Cardiac fibroblast (primary cell): ENCODE data around the gene ENTPD8.

Experiments
- DNase-seq, 2 donors: peaks; one replicate each; pipeline versions ENCODE4 v3.0.0 to v3.0.0-alpha.2; 2010; ENCODE audit warnings: low read depth in 2 of 2
- H3K4me3 ChIP-seq, 2 donors: replicated peaks in 1 of 2; 1 replicate in 1 of 2; 2 replicates in 1 of 2; pipeline ENCODE4 v1.5.1; 2011; ENCODE audit warnings: low read depth in 2 of 2, low read length in 2 of 2, mild to moderate bottlenecking in 2 of 2, moderate library complexity in 1 of 2
- CTCF ChIP-seq: IDR thresholded peaks from one replicate; pipeline ENCODE4 v1.5.1; 2011; ENCODE audit warnings: low read depth, mild to moderate bottlenecking, low read length, inconsistent platforms

ENTPD8 gene

GRCh38 chr9:137448602-137448962 lies 7.4 kb upstream of the ENTPD8 start:
- DNase-seq = no peak
- TF ChIP-seq CTCF = no peak

GRCh38 chr9:137447722-137448601 lies 6.8 kb upstream of the ENTPD8 start:
- no peak for DNase-seq
- no peak overlapping the region for H3K4me3 ChIP-seq
- TF ChIP-seq CTCF = no peak

More at GRCh38 chr9:137448602-137448962, 7.4 kb upstream of the ENTPD8 start:
- no peak overlapping the region for H3K4me3 ChIP-seq

GRCh38 chr9:137446851-137447471 lies 5.8 kb upstream of the ENTPD8 start:
- TF ChIP-seq CTCF = no peak
- H3K4me3 ChIP-seq = no peak overlapping the region
- no peak for DNase-seq

GRCh38 chr9:137445930-137446431 lies 4.8 kb upstream of the ENTPD8 start:
- DNase-seq = no peak
- no peak for TF ChIP-seq CTCF

GRCh38 chr9:137445275-137445807 lies 4.2 kb upstream of the ENTPD8 start:
- TF ChIP-seq CTCF = peak; percentile 87
- H3K4me3 ChIP-seq = no peak overlapping the region
- peak; percentile 80 to 85 for DNase-seq

More at GRCh38 chr9:137445930-137446431, 4.8 kb upstream of the ENTPD8 start:
- no peak overlapping the region for H3K4me3 ChIP-seq

- no peak for DNase-seq
- no peak overlapping the region for H3K4me3 ChIP-seq
- no peak for TF ChIP-seq CTCF
These were observed 3.1 kb upstream of the ENTPD8 start for GRCh38 chr9:137444106-137444790.
